ENCODE data around the gene MAP3K5. TPM values are rescaled to one million over a fixed set of nuclear protein-coding genes. Genes with fewer than 3 reads are reported as not detected.

Gene MAP3K5
- polyA plus RNA-seq, 1 experiment, result 2.5 TPM

DNA sequence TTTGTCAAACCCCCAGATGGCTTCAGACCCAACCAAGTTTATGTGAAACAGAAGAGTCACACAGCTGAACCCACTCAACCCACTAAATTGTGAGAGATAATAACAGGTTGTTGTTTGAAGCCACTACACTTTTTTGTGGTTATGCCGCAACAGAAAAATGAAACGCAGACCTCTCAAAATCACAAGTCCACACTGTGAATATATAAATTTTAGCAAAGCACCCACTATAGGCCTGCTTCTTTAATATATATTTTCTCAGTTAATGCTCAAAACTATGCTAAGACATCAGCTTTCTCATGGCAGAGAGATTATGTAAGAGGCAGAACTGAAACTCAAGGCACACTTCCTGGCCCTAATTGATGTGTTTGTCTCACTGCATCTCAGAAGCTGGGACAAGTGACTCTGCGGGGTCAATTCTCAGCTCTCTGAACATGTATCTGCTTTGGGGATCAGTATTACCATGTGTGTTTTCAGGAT, 27.7 kb downstream of the MAP3K5 start:
- ChIA-PET POLR2A (no interaction called here), CTCF (interaction anchor here (0.9 kb wide), 1 partner anchor 8 kb away, joined by 3 read pairs; no protein-coding TSS in a partner anchor)
- no peak for DNase-seq (ENCODE audit: low read depth)
- Histone ChIP-seq H3K36me3 (ENCODE audit: control insufficient read depth, insufficient read depth, low read length) (no peaks in the 10 kb centered on the region; the same call in 1 of the 2 replicates), H3K4me3 (ENCODE audit: low read depth, low read length) (no peak overlapping the region), H3K27me3 (ENCODE audit: control insufficient read depth, insufficient read depth, low read length) (no peaks in the 10 kb centered on the region)
- TF ChIP-seq, protein P1, sequence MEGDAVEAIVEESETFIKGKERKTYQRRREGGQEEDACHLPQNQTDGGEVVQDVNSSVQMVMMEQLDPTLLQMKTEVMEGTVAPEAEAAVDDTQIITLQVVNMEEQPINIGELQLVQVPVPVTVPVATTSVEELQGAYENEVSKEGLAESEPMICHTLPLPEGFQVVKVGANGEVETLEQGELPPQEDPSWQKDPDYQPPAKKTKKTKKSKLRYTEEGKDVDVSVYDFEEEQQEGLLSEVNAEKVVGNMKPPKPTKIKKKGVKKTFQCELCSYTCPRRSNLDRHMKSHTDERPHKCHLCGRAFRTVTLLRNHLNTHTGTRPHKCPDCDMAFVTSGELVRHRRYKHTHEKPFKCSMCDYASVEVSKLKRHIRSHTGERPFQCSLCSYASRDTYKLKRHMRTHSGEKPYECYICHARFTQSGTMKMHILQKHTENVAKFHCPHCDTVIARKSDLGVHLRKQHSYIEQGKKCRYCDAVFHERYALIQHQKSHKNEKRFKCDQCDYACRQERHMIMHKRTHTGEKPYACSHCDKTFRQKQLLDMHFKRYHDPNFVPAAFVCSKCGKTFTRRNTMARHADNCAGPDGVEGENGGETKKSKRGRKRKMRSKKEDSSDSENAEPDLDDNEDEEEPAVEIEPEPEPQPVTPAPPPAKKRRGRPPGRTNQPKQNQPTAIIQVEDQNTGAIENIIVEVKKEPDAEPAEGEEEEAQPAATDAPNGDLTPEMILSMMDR (IDR thresholded peaks at IDR 0.05; ENCODE audit: insufficient read depth, low read depth, low read length), result no peak

DNA sequence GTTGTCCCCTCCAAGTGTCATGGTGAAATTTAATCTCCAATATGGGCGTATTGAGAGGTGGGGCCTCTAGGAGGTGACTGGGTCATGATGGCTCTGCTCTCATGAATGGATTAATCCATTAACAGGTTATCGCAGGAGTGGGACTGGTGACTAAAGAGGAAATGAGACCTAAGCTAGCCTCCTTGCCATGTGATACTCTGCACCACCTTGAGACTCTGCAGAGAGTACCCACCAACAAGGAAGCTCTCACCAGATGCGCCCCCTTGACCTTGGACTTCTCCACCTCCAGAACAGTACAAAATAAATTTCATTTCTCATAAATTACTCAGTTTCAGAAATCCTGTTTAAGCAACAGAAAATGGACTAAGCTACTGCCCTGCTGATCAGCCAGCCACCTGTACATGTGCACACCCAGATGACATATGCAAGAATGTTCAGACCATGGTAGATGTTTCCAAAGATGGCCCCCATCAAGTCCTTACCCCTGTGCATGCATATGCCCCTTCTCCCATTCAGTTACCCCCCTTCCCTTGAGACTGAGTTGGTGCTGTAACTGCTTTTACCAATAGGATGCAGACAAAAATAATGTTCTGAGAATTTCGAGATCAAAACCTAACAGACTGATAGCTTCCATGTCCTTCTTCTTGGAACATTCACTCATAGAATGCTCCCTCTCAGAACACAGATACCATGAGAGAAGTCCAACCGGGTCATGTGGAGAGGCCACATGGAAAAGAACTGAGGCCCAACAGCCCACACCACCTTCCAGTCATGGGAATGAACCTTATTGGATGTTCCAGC, 28.4 kb downstream of the MAP3K5 start:
- POLR2A ChIA-PET, result no interaction called here

DNA sequence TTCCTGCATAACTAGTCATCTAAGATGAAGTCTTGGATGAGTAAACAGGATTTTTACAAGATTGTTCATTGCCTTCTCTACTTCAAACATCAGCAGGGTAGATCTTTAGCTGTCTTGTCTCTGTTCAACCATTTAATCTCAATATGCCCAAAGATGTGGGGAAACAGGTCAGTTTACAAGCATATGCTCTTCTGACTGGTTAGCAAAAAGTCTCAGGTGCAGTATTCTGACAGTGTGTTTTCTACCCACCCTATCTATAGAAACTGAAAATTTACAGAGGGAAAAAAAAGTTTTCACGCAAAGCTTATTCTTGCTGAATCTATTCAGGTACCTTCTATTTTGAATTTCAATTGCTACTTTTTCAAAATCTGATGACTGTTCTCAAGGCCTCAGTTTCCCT, 29.0 kb downstream of the MAP3K5 start:
- ChIA-PET POLR2A (interaction anchor here (0.6 kb wide), 1 partner anchor 8 kb away, joined by 3 read pairs; no protein-coding TSS in a partner anchor), CTCF (interaction anchor here (2.4 kb wide), 1 partner anchor 29 kb away, joined by 6 read pairs; the partner anchor contains the start of gene MAP3K5)
- H3K36me3 ChIP-seq (ENCODE audit: control insufficient read depth, insufficient read depth, low read length), result no peaks in the 10 kb centered on the region; the same call in 1 of the 2 replicates
- DNase-seq (ENCODE audit: low read depth), result no peak
- TF ChIP-seq, protein P1 (IDR thresholded peaks at IDR 0.05; ENCODE audit: insufficient read depth, low read depth, low read length), result no peak
- no peaks in the 10 kb centered on the region for H3K27me3 ChIP-seq (ENCODE audit: control insufficient read depth, insufficient read depth, low read length)
- no peak overlapping the region for H3K4me3 ChIP-seq (ENCODE audit: low read depth, low read length)

More for the DNA sequence above, 28.4 kb downstream of the MAP3K5 start:
- no peaks in the 10 kb centered on the region; the same call in 1 of the 2 replicates for H3K36me3 ChIP-seq (ENCODE audit: control insufficient read depth, insufficient read depth, low read length)
- TF ChIP-seq, protein P1 (IDR thresholded peaks at IDR 0.05; ENCODE audit: insufficient read depth, low read depth, low read length), result no peak
- H3K27me3 ChIP-seq (ENCODE audit: control insufficient read depth, insufficient read depth, low read length), result no peaks in the 10 kb centered on the region
- DNase-seq (ENCODE audit: low read depth), result no peak
- H3K4me3 ChIP-seq (ENCODE audit: low read depth, low read length), result no peak overlapping the region
- CTCF ChIA-PET, result interaction anchor here (0.9 to 2.4 kb wide), 2 partner anchors 9 to 28 kb away, joined by 3 to 6 read pairs; partner anchors contain the start of gene MAP3K5

DNA sequence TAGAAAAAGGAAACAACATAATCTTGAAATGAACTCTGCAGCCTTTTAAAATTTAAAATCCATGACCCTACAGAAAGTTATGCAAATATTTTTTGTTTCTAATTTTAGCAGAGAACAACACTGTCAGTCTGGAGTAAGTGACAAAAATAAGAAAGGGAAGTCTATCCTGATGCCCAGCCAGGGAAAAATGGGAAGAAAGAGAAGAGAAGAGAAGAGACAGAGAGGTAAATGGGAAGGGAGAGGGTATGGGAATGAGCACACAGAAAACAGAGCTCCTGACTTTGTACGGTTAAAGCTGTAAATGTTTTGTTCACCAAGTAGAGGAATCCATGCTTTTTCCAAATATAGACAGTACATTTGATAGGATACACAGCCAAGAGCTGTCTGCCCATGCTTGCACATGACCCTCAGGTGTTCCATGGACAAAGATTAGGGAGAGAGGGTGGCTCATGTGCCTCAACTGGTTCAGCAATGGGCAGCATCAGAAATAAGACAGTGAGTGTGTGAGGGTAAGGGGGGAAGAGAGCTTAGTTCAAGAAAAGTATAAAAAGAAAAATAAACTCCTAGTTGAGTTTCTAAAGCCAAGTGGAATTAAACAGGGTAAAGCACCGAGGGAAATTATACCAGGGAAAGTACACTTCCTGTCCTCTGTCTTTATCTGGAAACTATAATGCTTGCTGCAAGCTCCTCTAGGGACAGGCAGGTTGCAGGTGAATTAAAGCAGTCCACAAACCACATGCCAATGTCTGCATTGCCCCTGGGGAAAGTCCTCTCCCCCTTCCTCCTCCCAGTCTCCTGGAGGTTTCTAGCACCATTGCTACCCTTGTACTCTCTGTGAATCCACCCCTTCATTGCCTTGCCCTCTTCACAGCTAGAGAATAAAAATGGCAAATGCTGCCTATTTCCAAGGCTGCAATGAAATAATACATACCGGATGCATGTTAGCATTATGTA, 30.0 kb downstream of the MAP3K5 start:
- TF ChIP-seq, protein P1 (IDR thresholded peaks at IDR 0.05; ENCODE audit: insufficient read depth, low read depth, low read length), result no peak
- ChIA-PET CTCF (interaction anchor here (0.6 to 2.4 kb wide), 3 partner anchors 10 to 119 kb away, joined by 3 to 6 read pairs (median 3); partner anchors contain the start of gene MAP3K5), POLR2A (no interaction called here)
- no peak for DNase-seq (ENCODE audit: low read depth)
- Histone ChIP-seq H3K27me3 (ENCODE audit: control insufficient read depth, insufficient read depth, low read length) (no peaks in the 10 kb centered on the region), H3K4me3 (ENCODE audit: low read depth, low read length) (no peak overlapping the region), H3K36me3 (ENCODE audit: control insufficient read depth, insufficient read depth, low read length) (no peaks in the 10 kb centered on the region; the same call in 1 of the 2 replicates)
